ENCODE results near the gene PLPP1.

The PLPP1 gene

GRCh38 chr5:55568654-55569512 lies 34.1 kb upstream of the PLPP1 start:
- no peak for DNase-seq (ENCODE audit: low read depth in 1 of 2, low spot score in 1 of 2)
- no peak for TF ChIP-seq GABPA (IDR thresholded peaks at IDR 0.05; ENCODE audit: low read depth)
- no peak for TF ChIP-seq CTCF (IDR thresholded peaks at IDR 0.05; ENCODE audit: insufficient read depth, low read length)
- TF ChIP-seq POLR2AphosphoS5 (IDR thresholded peaks at IDR 0.05; ENCODE audit: low read depth) = no peak
- no peak for TF ChIP-seq SPI1 (IDR thresholded peaks at IDR 0.05; ENCODE audit: borderline replicate concordance, low read depth)
- TF ChIP-seq REST (IDR thresholded peaks at IDR 0.05; ENCODE audit: insufficient replicate concordance, low read depth) = no peak
- no peak overlapping the region for H3K4me3 ChIP-seq (replicated peaks; ENCODE audit: insufficient read depth, low read length)
- no peak overlapping the region for H3K27ac ChIP-seq (replicated peaks)
- H3K27me3 ChIP-seq (ENCODE audit: insufficient read depth, poor library complexity, severe bottlenecking) = no peaks in the 10 kb centered on the region

- TF ChIP-seq SPI1 (IDR thresholded peaks at IDR 0.05; ENCODE audit: borderline replicate concordance, low read depth) (no peak), REST (IDR thresholded peaks at IDR 0.05; ENCODE audit: insufficient replicate concordance, low read depth) (no peak), GABPA (IDR thresholded peaks at IDR 0.05; ENCODE audit: low read depth) (no peak), CTCF (IDR thresholded peaks at IDR 0.05; ENCODE audit: insufficient read depth, low read length) (no peak), POLR2AphosphoS5 (IDR thresholded peaks at IDR 0.05; ENCODE audit: low read depth) (no peak)
- no peak for DNase-seq (ENCODE audit: low read depth in 1 of 2, low spot score in 1 of 2)
- H3K4me3 ChIP-seq (replicated peaks; ENCODE audit: insufficient read depth, low read length) = no peak overlapping the region
- no peaks in the 10 kb centered on the region for H3K27me3 ChIP-seq (ENCODE audit: insufficient read depth, poor library complexity, severe bottlenecking)
- no peak overlapping the region for H3K27ac ChIP-seq (replicated peaks)
Measured at GRCh38 chr5:55564721-55565120, 30.0 kb upstream of the PLPP1 start.

GRCh38 chr5:55558484-55558883 lies 23.7 kb upstream of the PLPP1 start:
- H3K27ac ChIP-seq (replicated peaks) = no peak overlapping the region
- no peak for DNase-seq (ENCODE audit: low read depth in 1 of 2, low spot score in 1 of 2)
- H3K4me3 ChIP-seq (replicated peaks; ENCODE audit: insufficient read depth, low read length) = no peak overlapping the region
- no peaks in the 10 kb centered on the region for H3K27me3 ChIP-seq (ENCODE audit: insufficient read depth, poor library complexity, severe bottlenecking)
- TF ChIP-seq REST (IDR thresholded peaks at IDR 0.05; ENCODE audit: insufficient replicate concordance, low read depth) = no peak
- TF ChIP-seq POLR2AphosphoS5 (IDR thresholded peaks at IDR 0.05; ENCODE audit: low read depth) = no peak
- no peak for TF ChIP-seq CTCF (IDR thresholded peaks at IDR 0.05; ENCODE audit: insufficient read depth, low read length)
- TF ChIP-seq GABPA (IDR thresholded peaks at IDR 0.05; ENCODE audit: low read depth) = no peak
- no peak for TF ChIP-seq SPI1 (IDR thresholded peaks at IDR 0.05; ENCODE audit: borderline replicate concordance, low read depth)
